HEK293 (cell line): Measurements from ENCODE around the gene RNF113B.

Source experiments
- CTCF ChIP-seq: fragments of 450-650 bp; formaldehyde crosslinking; IDR thresholded peaks from 2 replicates; pipeline ENCODE4 v1.5.1; 2016; ENCODE audit warnings: missing biosample characterization, missing genetic modification characterization
- GLI4 ChIP-seq: fragments of 450-650 bp; formaldehyde crosslinking; IDR thresholded peaks from 2 replicates; pipeline ENCODE4 v1.5.1; 2016; ENCODE audit warnings: missing biosample characterization, missing genetic modification characterization
- PBX3 ChIP-seq: sonication (generic); formaldehyde crosslinking; IDR thresholded peaks from 2 replicates; pipeline ENCODE4 v1.8.1; 2022; ENCODE audit warnings: mild to moderate bottlenecking, moderate library complexity, missing genetic modification reagents
- SETDB1 ChIP-seq: IDR thresholded peaks from one replicate; pipeline ENCODE4 v1.6.1; 2017; ENCODE audit warnings: mild to moderate bottlenecking, low read length, moderate library complexity, mixed read lengths; ENCODE audit not compliant: insufficient read length
- ZBTB48 ChIP-seq: fragments of 450-650 bp; formaldehyde crosslinking; IDR thresholded peaks from 2 replicates; pipeline ENCODE4 v1.5.1; 2016; ENCODE audit warnings: missing biosample characterization, missing genetic modification characterization
- ZEB2 ChIP-seq: fragments of 450-650 bp; formaldehyde crosslinking; IDR thresholded peaks from 2 replicates; pipeline ENCODE4 v1.5.1; 2016; ENCODE audit warnings: missing biosample characterization, missing genetic modification characterization
- ZNF19 ChIP-seq: fragments of 450-650 bp; formaldehyde crosslinking; IDR thresholded peaks from 2 replicates; pipeline ENCODE4; 2016; ENCODE audit warnings: missing biosample characterization, missing genetic modification characterization, low read depth
- ZNF26 ChIP-seq: fragments of 450-650 bp; formaldehyde crosslinking; IDR thresholded peaks from 2 replicates; pipeline ENCODE4 v1.5.1; 2016; ENCODE audit warnings: missing biosample characterization, missing genetic modification characterization
- ZNF324 ChIP-seq: fragments of 450-650 bp; formaldehyde crosslinking; IDR thresholded peaks from 2 replicates; pipeline ENCODE4 v1.5.1; 2016; ENCODE audit warnings: missing biosample characterization, missing genetic modification characterization
- ZNF37A ChIP-seq: fragments of 450-650 bp; IDR thresholded peaks from 2 replicates; pipeline ENCODE4 v1.5.1; 2018; ENCODE audit warnings: missing biosample characterization, missing genetic modification characterization
- ZNF768 ChIP-seq: fragments of 450-650 bp; formaldehyde crosslinking; IDR thresholded peaks from 2 replicates; pipeline ENCODE4 v1.5.1; 2018; ENCODE audit warnings: missing biosample characterization, mild to moderate bottlenecking, missing genetic modification characterization
- TF ChIP-seq, protein P1 (sequence below): fragments of 450-650 bp; formaldehyde crosslinking; IDR thresholded peaks from 2 replicates; pipeline ENCODE4 v1.5.1; 2017; ENCODE audit warnings: missing biosample characterization, missing genetic modification characterization

- TF ChIP-seq ZBTB48 (tag by site-specific recombination) = no peak
- TF ChIP-seq CTCF (tag by site-specific recombination) = no peak
- TF ChIP-seq ZNF324 (tag by site-specific recombination) = no peak
- TF ChIP-seq, protein P1, sequence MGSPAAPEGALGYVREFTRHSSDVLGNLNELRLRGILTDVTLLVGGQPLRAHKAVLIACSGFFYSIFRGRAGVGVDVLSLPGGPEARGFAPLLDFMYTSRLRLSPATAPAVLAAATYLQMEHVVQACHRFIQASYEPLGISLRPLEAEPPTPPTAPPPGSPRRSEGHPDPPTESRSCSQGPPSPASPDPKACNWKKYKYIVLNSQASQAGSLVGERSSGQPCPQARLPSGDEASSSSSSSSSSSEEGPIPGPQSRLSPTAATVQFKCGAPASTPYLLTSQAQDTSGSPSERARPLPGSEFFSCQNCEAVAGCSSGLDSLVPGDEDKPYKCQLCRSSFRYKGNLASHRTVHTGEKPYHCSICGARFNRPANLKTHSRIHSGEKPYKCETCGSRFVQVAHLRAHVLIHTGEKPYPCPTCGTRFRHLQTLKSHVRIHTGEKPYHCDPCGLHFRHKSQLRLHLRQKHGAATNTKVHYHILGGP = no peak
- no peak for TF ChIP-seq ZNF19
- no peak for TF ChIP-seq ZEB2 (tag by site-specific recombination)
- no peak for TF ChIP-seq PBX3
- no peak for TF ChIP-seq ZNF768
- no peak for TF ChIP-seq ZNF37A (tag by site-specific recombination)
- no peak for TF ChIP-seq ZNF26 (tag by site-specific recombination)
- TF ChIP-seq SETDB1 = no peak
- no peak for TF ChIP-seq GLI4 (tag by site-specific recombination)
Observed at GRCh38 chr13:98129059-98129746, 47.9 kb downstream of the RNF113B start.
